ENCODE measurements around the gene RPL31.
A peak's percentile ranks its signal among the peaks of the same experiment; 100 is the strongest.

RPL31 gene

GRCh38 chr2:101001691-101002561, at the start of gene RPL31:
TSS of gene RPL31 (plus strand) at chr2:101002289. CDS start at chr2:101002702, 413 bp downstream.
- DNase-seq (ENCODE audit: low spot score), result peak; percentile 95

DNA sequence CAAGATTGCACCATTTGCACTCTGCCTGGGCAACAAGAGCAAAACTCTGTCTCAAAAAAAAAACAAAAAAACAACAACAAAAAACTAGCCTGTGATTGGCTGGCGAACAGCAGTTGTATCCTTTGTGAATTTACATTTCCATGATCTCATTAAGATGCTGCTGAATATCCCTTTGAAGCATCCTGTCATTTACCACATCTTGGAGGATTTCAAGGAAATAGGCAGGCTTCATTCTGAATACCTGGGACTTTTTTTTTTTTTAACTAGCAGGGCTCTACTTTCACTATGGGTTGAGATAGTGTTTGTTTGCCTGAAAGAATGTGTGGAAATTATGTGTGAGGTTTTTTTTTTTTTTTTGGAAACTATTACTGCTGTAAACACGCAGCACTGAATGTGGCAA, 49.6 kb upstream of the RPL31 start:
- no peak for DNase-seq (ENCODE audit: low spot score)

DNA sequence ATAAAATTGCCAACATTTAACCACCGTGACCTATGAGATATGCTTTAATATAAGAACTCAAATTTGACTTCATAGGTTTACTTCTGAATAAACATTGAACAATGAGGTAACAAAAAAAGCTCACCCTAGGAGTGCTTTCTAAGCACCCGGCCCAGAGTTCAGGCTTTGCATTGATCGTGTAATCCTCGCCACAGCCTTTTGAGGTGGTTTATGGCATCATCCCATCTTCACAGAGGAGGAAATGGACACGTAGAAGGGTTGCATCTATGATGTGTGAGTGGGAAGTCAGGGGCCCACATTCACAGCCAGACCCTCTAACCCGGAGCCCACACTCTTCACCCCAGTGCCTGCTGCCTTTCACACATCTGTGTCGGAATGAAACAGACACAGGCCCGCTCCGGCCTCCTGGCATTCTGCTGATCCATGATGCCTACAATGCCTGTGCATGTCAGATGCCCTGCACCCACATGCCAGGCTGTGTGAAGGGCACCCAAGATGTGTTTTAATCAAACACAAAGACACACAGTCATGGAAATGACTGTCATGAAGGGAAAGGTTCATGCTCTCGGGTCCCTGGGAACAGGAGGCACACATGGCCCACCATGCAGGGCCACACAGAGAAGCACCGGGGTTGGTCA, 48.6 kb upstream of the RPL31 start:
- DNase-seq (ENCODE audit: low spot score), result no peak

GRCh38 chr2:100954044-100954420, 48.1 kb upstream of the RPL31 start:
- DNase-seq (ENCODE audit: low spot score), result no peak

GRCh38 chr2:100955226-100955625, 46.9 kb upstream of the RPL31 start:
- DNase-seq (ENCODE audit: low spot score), result no peak

- no peak for DNase-seq (ENCODE audit: low spot score)
These were observed 46.0 kb upstream of the RPL31 start for GRCh38 chr2:100956081-100956480.

- no peak for DNase-seq (ENCODE audit: low spot score)
These were observed 44.0 kb upstream of the RPL31 start for GRCh38 chr2:100957996-100958653.

GRCh38 chr2:100959225-100959880, 42.7 kb upstream of the RPL31 start:
- no peak for DNase-seq (ENCODE audit: low spot score)

- no peak for DNase-seq (ENCODE audit: low spot score)
These were observed 41.4 kb upstream of the RPL31 start for GRCh38 chr2:100960688-100961087.

- no peak for DNase-seq (ENCODE audit: low spot score)
These were observed 39.6 kb upstream of the RPL31 start for GRCh38 chr2:100962366-100963025.

DNA sequence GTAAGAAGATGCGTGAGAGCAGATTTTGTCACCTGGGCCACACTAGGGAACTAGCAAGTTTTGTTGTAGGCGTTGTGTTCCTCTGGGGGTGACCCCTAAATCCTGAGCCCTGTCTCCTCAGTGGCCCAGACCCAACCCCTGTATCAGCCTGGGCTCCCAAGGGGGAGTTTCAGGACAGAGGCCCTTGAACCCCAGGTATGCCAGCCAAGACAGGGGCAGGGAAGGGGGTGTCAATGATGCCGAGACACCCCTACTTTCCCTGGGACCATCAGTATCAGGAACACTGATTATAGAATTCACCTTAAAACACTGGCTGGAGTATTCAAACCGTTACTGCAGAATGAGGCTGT, 39.1 kb upstream of the RPL31 start:
- no peak for DNase-seq (ENCODE audit: low spot score)

DNA sequence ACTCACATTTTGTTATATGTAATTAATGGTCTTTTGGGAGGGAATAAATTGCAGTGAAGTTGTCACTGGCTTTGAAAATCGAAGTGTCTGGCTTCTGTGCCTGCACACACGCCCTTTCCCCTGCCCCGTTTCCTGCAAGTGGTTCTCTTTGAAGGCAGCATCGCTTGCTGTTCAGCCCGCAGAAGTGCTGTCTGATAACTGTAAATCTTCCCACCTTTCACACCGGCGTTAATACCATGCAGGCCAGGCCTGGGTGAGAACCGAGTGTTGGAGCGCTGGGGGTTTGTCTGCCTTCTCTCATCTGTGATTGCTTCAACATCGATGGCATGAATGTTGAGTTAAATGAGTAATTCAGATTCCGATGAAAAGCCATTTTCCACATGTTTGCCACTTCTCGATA, 37.9 kb upstream of the RPL31 start:
- no peak for DNase-seq (ENCODE audit: low spot score)

- DNase-seq (ENCODE audit: low spot score), result no peak
These were observed 37.4 kb upstream of the RPL31 start for GRCh38 chr2:100964681-100965169.

DNA sequence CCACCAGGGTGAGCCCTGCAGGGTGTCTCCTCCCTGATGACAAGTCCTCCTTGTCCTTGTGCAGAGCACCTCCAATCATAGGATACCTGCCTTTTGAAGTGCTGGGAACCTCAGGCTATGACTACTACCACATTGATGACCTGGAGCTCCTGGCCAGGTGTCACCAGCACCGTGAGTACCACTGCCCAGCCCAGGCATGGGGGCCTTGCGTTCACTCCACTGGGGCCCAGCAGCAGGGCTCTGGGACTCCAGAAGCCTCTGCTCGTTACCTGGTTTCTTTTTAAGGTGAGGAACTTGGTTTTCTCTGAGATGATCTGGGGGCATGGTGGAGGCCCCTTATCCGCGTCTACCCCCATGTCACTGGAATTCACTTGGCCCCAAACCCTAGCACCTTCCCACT, 36.5 kb upstream of the RPL31 start:
- no peak for DNase-seq (ENCODE audit: low spot score)

DNA sequence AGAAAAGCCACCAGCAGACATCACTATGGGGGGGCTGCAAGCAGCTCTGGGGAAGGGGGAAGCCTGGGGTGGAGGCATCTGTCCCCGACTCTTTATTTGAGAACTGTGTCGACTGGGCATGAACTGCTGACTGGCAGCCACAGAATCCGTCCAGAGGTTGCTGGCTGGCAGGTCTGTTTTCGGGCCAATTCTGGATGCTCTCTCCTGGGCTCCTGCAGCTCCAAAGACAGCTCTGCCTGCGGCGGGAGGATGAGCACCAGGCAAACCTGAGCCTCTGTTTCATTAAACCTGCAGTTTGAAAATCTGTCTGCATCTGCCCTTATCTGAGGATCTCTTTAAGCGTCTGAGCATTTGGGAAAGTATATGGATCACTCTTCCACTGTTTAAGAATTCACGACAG, 34.4 kb upstream of the RPL31 start:
- DNase-seq (ENCODE audit: low spot score), result no peak

DNA sequence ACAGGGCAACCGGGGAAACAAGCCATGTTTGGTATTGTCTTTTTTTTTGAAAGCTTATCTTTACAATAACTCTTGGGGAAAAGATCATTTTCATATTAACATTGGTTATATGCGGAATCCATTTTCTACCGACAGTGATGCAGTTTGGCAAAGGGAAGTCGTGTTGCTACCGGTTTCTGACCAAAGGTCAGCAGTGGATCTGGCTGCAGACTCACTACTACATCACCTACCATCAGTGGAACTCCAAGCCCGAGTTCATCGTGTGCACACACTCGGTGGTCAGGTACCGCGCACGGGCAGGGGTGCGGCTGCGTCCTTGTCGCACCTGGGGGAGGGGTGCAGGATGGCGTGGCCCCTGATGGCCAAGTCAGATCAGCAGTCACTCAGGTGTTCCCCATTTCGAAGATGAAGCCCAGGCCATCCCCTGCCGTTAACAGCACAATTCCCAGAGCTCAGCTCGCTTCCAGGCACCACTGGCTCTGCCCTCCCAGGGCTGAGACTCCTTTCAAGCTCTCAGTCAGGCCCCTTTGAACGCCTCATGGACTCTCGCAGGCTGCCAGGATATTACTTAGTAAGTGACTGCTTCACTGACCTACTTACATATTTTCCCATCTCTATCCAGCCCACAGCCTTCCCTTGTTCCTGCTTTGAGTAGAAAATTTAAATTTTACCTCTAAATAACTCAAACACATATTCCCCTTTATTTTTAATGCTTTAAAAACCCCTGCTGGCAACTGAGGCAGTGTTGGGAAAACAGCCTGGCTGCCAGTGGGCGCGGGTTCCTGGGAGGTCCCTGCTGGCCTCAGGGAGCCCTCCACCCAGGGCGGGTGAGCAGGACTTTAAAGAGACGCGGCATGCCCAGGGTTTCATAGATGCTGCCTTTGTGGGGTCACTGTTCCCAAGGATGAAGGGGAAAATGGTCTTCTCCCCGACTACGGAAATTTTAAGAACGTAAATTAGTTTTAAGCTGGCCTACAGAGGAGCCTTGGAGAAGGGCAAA, 33.6 kb upstream of the RPL31 start:
- no peak for DNase-seq (ENCODE audit: low spot score)

GRCh38 chr2:100969998-100970397, 32.1 kb upstream of the RPL31 start:
- no peak for DNase-seq (ENCODE audit: low spot score)

DNA sequence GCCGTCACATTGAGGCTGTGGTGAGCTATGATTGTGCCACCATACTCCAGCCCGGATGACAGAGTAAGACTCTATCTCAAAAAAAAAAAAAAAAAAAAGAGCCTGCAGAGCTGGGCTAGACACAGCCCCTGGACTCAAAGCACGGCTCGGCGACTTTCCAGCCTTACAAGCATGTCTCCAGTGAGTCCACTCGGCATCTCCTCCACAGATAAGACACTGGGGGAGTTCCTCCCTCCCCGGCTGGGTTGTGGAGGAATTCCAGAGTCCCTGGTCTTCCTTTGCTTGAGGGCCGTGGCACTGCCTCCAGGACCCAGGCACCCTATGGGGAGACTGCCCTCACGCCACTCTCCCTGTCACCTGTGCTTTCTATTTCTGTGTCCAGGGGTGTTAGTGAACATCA, 30.9 kb upstream of the RPL31 start:
- DNase-seq (ENCODE audit: low spot score), result no peak

GRCh38 chr2:100972452-100972851, 29.6 kb upstream of the RPL31 start:
- no peak for DNase-seq (ENCODE audit: low spot score)

- DNase-seq (ENCODE audit: low spot score), result no peak
These were observed 27.2 kb upstream of the RPL31 start for GRCh38 chr2:100974712-100975520.

Data from D341Med (cell line).